GM23338 (cell line): ENCODE measurements around the gene OR6B3. TPM values are rescaled to one million over a fixed set of nuclear protein-coding genes. Genes with fewer than 3 reads are reported as not detected.

ENCODE experiments used
- ATAC-seq: fragments of 200-7000 bp; cut with Tn5 transposase; 3 replicates; pipeline ENCODE4 v1.9.1; 2020
- DNase-seq: peaks from one replicate; pipeline ENCODE4 v3.0.0-alpha.2; 2015; ENCODE audit warnings: low spot score
- H2AFZ ChIP-seq: fragments of 200-600 bp; sonication (generic); 2 replicates; pipeline ENCODE4 v1.8.0; 2016; ENCODE audit warnings: antibody characterized with exemption, mild to moderate bottlenecking, moderate library complexity
- H3F3A ChIP-seq: fragments of 200-600 bp; sonication (generic); replicated peaks from 2 replicates; pipeline ENCODE4 v1.8.0; 2017; ENCODE audit warnings: antibody characterized with exemption, mixed run types, low read depth
- H3K27ac ChIP-seq: fragments of 200-600 bp; sonication (generic); 2 replicates; pipeline ENCODE4 v1.6.1; 2016; ENCODE audit warnings: low read depth
- H3K27me3 ChIP-seq: fragments of 200-600 bp; sonication (generic); 2 replicates; pipeline ENCODE4 v1.8.0; 2016; ENCODE audit warnings: mild to moderate bottlenecking, mixed run types, moderate library complexity; ENCODE audit not compliant: insufficient read depth
- H3K36me3 ChIP-seq: fragments of 200-600 bp; sonication (generic); 2 replicates; pipeline ENCODE4 v1.8.0; 2016; ENCODE audit warnings: mild to moderate bottlenecking; ENCODE audit not compliant: insufficient read depth
- H3K4me1 ChIP-seq: fragments of 200-600 bp; sonication (generic); 2 replicates; pipeline ENCODE4 v1.8.0; 2016; ENCODE audit warnings: mild to moderate bottlenecking, moderate library complexity; ENCODE audit not compliant: insufficient read depth
- H3K4me2 ChIP-seq: fragments of 200-600 bp; sonication (generic); 2 replicates; pipeline ENCODE4 v1.7.1; 2017; ENCODE audit warnings: mixed run types
- H3K4me3 ChIP-seq: fragments of 200-600 bp; sonication (generic); 2 replicates; pipeline ENCODE4 v1.6.1; 2016; ENCODE audit warnings: mixed run types
- H3K79me2 ChIP-seq: fragments of 200-600 bp; sonication (generic); replicated peaks from 2 replicates; pipeline ENCODE4 v1.8.0; 2017; ENCODE audit warnings: mild to moderate bottlenecking; ENCODE audit not compliant: insufficient read depth
- H3K9me2 ChIP-seq: fragments of 200-600 bp; sonication (generic); 2 replicates; pipeline ENCODE4 v1.8.0; 2017; ENCODE audit not compliant: insufficient read depth
- H4K20me1 ChIP-seq: fragments of 200-600 bp; sonication (generic); replicated peaks from 2 replicates; pipeline ENCODE4 v1.8.0; 2017; ENCODE audit warnings: mild to moderate bottlenecking; ENCODE audit not compliant: insufficient read depth
- H3K27ac Mint-ChIP-seq: 2 replicates; pipeline ENCODE4 v1.8.0; 2020; ENCODE audit warnings: inconsistent platforms, mild to moderate bottlenecking, moderate library complexity, mixed read lengths
- H3K27me3 Mint-ChIP-seq: 3 replicates; pipeline ENCODE4 v1.8.0; 2022; ENCODE audit warnings: low read depth, mild to moderate bottlenecking, moderate library complexity, mixed read lengths, inconsistent platforms; ENCODE audit not compliant: insufficient read depth, poor library complexity
- H3K36me3 Mint-ChIP-seq: 3 replicates; pipeline ENCODE4 v1.8.0; 2021; ENCODE audit warnings: low read depth, mild to moderate bottlenecking, inconsistent platforms, moderate library complexity, mixed read lengths
- H3K4me1 Mint-ChIP-seq: 3 replicates; pipeline ENCODE4 v1.8.0; 2020; ENCODE audit warnings: mild to moderate bottlenecking, inconsistent platforms, mixed read lengths
- H3K4me3 Mint-ChIP-seq: 3 replicates; pipeline ENCODE4 v1.8.0; 2021; ENCODE audit warnings: moderate library complexity, mild to moderate bottlenecking, inconsistent platforms, mixed read lengths
- H3K9me3 Mint-ChIP-seq: 3 replicates; pipeline ENCODE4 v1.8.0; 2020; ENCODE audit warnings: moderate library complexity, mild to moderate bottlenecking, inconsistent platforms, mixed read lengths
- CTCF ChIP-seq, 2 experiments: fragments of 200-600 bp in 1 of 2; sonication (generic) in 1 of 2; conservative IDR thresholded peaks; 2 replicates each; pipeline versions ENCODE4 v1.5.1 to v1.6.1; 2016 to 2017; ENCODE audit warnings: antibody characterized with exemption in 2 of 2, low read depth in 2 of 2, mild to moderate bottlenecking in 2 of 2, moderate library complexity in 1 of 2
- EZH2phosphoT487 ChIP-seq: fragments of 200-600 bp; sonication (generic); IDR thresholded peaks from one replicate; pipeline ENCODE4 v1.8.1; 2018; ENCODE audit warnings: antibody characterized with exemption; ENCODE audit not compliant: unreplicated experiment
- JUNB ChIP-seq: IDR thresholded peaks from one replicate; pipeline ENCODE4 v1.6.1; 2016; ENCODE audit warnings: antibody characterized with exemption; ENCODE audit not compliant: unreplicated experiment
- NANOG ChIP-seq: IDR thresholded peaks from 2 replicates; pipeline ENCODE4 v1.6.1; 2016; ENCODE audit warnings: antibody characterized with exemption, borderline replicate concordance
- POLR2AphosphoS5 ChIP-seq: IDR thresholded peaks from 2 replicates; pipeline ENCODE4 v1.6.1; 2016; ENCODE audit warnings: antibody characterized with exemption, low read depth
- STAT1 ChIP-seq: IDR thresholded peaks from one replicate; pipeline ENCODE4 v1.6.1; 2016; ENCODE audit warnings: antibody characterized with exemption; ENCODE audit not compliant: unreplicated experiment
- ZNF114 ChIP-seq: fragments of 250-450 bp; sonication (Bioruptor Pico); IDR thresholded peaks from 2 replicates; pipeline ENCODE4 v1.5.0; 2020; ENCODE audit warnings: mild to moderate bottlenecking, moderate library complexity
- polyA plus RNA-seq: library from polyadenylated mRNA; unstranded; fragments of >200 nt; fragmentation: Nextera tagmentation; extraction: Ambion mirVana; gene quantifications from 2 replicates; pipeline ENCODE4 v1.2.1, GENCODE V29; 2016
- total RNA-seq: library from RNA; depleted of rRNA; stranded (reverse); fragments of >200 nt; shearing (Covaris generic); gene quantifications from 2 replicates; pipeline ENCODE4 v1.2.3, GENCODE V29; 2014
- TF ChIP-seq, protein P1 (sequence below): fragments of 250-450 bp; sonication (Bioruptor Pico); IDR thresholded peaks from 2 replicates; pipeline ENCODE4 v1.5.0; 2020; ENCODE audit warnings: mild to moderate bottlenecking, moderate library complexity

OR6B3 gene
- total and polyA plus RNA-seq, 2 experiments from 2014 or later = not detected

DNA sequence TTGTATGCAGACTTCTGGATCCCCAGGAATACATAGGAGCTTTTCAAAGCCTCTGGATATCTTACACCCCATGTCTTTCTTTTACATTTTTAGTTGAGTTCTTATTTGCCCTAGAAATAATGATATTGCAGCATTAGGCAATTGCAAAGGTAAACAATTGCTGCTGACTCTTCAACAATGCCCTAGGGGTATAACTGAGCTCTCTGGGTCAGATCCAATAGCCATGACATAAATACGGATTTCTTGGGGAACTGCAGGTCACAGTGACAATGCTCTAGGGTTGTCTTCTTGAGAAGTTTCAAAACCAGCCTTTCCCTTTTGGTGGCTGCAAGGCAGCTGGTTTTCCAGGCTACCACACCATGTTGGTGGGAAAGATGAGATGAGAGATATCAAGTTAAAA lies 16.5 kb upstream of the OR6B3 start (continued):
- TF ChIP-seq, protein P1, sequence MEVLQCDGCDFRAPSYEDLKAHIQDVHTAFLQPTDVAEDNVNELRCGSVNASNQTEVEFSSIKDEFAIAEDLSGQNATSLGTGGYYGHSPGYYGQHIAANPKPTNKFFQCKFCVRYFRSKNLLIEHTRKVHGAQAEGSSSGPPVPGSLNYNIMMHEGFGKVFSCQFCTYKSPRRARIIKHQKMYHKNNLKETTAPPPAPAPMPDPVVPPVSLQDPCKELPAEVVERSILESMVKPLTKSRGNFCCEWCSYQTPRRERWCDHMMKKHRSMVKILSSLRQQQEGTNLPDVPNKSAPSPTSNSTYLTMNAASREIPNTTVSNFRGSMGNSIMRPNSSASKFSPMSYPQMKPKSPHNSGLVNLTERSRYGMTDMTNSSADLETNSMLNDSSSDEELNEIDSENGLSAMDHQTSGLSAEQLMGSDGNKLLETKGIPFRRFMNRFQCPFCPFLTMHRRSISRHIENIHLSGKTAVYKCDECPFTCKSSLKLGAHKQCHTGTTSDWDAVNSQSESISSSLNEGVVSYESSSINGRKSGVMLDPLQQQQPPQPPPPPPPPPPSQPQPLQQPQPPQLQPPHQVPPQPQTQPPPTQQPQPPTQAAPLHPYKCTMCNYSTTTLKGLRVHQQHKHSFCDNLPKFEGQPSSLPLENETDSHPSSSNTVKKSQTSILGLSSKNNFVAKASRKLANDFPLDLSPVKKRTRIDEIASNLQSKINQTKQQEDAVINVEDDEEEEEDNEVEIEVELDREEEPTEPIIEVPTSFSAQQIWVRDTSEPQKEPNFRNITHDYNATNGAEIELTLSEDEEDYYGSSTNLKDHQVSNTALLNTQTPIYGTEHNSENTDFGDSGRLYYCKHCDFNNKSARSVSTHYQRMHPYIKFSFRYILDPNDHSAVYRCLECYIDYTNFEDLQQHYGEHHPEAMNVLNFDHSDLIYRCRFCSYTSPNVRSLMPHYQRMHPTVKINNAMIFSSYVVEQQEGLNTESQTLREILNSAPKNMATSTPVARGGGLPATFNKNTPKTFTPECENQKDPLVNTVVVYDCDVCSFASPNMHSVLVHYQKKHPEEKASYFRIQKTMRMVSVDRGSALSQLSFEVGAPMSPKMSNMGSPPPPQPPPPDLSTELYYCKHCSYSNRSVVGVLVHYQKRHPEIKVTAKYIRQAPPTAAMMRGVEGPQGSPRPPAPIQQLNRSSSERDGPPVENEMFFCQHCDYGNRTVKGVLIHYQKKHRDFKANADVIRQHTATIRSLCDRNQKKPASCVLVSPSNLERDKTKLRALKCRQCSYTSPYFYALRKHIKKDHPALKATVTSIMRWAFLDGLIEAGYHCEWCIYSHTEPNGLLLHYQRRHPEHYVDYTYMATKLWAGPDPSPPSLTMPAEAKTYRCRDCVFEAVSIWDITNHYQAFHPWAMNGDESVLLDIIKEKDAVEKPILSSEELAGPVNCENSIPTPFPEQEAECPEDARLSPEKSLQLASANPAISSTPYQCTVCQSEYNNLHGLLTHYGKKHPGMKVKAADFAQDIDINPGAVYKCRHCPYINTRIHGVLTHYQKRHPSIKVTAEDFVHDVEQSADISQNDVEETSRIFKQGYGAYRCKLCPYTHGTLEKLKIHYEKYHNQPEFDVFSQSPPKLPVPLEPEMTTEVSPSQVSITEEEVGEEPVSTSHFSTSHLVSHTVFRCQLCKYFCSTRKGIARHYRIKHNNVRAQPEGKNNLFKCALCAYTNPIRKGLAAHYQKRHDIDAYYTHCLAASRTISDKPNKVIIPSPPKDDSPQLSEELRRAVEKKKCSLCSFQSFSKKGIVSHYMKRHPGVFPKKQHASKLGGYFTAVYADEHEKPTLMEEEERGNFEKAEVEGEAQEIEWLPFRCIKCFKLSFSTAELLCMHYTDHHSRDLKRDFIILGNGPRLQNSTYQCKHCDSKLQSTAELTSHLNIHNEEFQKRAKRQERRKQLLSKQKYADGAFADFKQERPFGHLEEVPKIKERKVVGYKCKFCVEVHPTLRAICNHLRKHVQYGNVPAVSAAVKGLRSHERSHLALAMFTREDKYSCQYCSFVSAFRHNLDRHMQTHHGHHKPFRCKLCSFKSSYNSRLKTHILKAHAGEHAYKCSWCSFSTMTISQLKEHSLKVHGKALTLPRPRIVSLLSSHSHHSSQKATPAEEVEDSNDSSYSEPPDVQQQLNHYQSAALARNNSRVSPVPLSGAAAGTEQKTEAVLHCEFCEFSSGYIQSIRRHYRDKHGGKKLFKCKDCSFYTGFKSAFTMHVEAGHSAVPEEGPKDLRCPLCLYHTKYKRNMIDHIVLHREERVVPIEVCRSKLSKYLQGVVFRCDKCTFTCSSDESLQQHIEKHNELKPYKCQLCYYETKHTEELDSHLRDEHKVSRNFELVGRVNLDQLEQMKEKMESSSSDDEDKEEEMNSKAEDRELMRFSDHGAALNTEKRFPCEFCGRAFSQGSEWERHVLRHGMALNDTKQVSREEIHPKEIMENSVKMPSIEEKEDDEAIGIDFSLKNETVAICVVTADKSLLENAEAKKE (CRISPR knock-in tag) = no peak
- no peak for TF ChIP-seq JUNB

GRCh38 chr2:240068193-240068592 lies 14.9 kb upstream of the OR6B3 start:
- ATAC-seq (no peak), DNase-seq (no peak)
- Histone ChIP-seq H3K4me1 (peaks cover 34% of the 10 kb centered on the region), H3K36me3 (no peaks in the 10 kb centered on the region; the same call in 1 of the 2 replicates), H3F3A (0 out of 2 replicates have a peak, but pooled peaks cover 3% of the 10 kb centered on the region), H3K9me2 (peaks cover 3% of the 10 kb centered on the region; the same call in 1 of the 2 replicates), H4K20me1 (no peaks in the 10 kb centered on the region), H3K4me3 (no peak overlapping the region), H2AFZ (no peak overlapping the region), H3K27me3 (no peaks in the 10 kb centered on the region), H3K27ac (no peak overlapping the region), H3K79me2 (no peaks in the 10 kb centered on the region), H3K4me2 (no peak overlapping the region)
- H3K27ac Mint-ChIP-seq = no peak overlapping the region
- H3K36me3 Mint-ChIP-seq = peaks cover 3% of the 10 kb centered on the region; the same call in 1 of the 3 replicates
- peaks cover 26% of the 10 kb centered on the region for H3K4me1 Mint-ChIP-seq
- H3K27me3 Mint-ChIP-seq = no peaks in the 10 kb centered on the region
- H3K4me3 Mint-ChIP-seq = no peak overlapping the region
- H3K9me3 Mint-ChIP-seq = peaks cover 11% of the 10 kb centered on the region; the same call in 1 of the 3 replicates
- TF ChIP-seq, protein P1 (CRISPR knock-in tag) = no peak
- TF ChIP-seq STAT1 = no peak
- TF ChIP-seq EZH2phosphoT487 = no peak
- TF ChIP-seq NANOG = no peak
- TF ChIP-seq POLR2AphosphoS5 = no peak
- no peak for TF ChIP-seq CTCF (conservative IDR thresholded peaks at IDR 0.05; ENCODE audit: low read depth in 2 of 2)
- no peak for TF ChIP-seq ZNF114
